ENCODE results near the gene ODAD4. TPM values are rescaled to one million over a fixed set of nuclear protein-coding genes. Genes with fewer than 3 reads are reported as not detected.

Gene ODAD4
- total RNA-seq, 1 experiment from 2014 or later, result 0.98 TPM

- TF ChIP-seq JUND (IDR thresholded peaks at IDR 0.05) (no peak), ZNF274 (IDR thresholded peaks at IDR 0.05; ENCODE audit: low read depth, low read length) (no peak), YY1 (IDR thresholded peaks at IDR 0.05; ENCODE audit: extremely low read depth, insufficient replicate concordance, low read depth, low read length) (no peak), EGR1 (IDR thresholded peaks at IDR 0.05; ENCODE audit: low read depth) (no peak)
- TF ChIP-seq, protein P1, sequence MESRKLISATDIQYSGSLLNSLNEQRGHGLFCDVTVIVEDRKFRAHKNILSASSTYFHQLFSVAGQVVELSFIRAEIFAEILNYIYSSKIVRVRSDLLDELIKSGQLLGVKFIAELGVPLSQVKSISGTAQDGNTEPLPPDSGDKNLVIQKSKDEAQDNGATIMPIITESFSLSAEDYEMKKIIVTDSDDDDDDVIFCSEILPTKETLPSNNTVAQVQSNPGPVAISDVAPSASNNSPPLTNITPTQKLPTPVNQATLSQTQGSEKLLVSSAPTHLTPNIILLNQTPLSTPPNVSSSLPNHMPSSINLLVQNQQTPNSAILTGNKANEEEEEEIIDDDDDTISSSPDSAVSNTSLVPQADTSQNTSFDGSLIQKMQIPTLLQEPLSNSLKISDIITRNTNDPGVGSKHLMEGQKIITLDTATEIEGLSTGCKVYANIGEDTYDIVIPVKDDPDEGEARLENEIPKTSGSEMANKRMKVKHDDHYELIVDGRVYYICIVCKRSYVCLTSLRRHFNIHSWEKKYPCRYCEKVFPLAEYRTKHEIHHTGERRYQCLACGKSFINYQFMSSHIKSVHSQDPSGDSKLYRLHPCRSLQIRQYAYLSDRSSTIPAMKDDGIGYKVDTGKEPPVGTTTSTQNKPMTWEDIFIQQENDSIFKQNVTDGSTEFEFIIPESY (IDR thresholded peaks at IDR 0.05; ENCODE audit: extremely low read depth, insufficient replicate concordance, low read length), result no peak
- TF ChIP-seq, protein P2, sequence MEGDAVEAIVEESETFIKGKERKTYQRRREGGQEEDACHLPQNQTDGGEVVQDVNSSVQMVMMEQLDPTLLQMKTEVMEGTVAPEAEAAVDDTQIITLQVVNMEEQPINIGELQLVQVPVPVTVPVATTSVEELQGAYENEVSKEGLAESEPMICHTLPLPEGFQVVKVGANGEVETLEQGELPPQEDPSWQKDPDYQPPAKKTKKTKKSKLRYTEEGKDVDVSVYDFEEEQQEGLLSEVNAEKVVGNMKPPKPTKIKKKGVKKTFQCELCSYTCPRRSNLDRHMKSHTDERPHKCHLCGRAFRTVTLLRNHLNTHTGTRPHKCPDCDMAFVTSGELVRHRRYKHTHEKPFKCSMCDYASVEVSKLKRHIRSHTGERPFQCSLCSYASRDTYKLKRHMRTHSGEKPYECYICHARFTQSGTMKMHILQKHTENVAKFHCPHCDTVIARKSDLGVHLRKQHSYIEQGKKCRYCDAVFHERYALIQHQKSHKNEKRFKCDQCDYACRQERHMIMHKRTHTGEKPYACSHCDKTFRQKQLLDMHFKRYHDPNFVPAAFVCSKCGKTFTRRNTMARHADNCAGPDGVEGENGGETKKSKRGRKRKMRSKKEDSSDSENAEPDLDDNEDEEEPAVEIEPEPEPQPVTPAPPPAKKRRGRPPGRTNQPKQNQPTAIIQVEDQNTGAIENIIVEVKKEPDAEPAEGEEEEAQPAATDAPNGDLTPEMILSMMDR (IDR thresholded peaks at IDR 0.05 in 2 of 3, conservative IDR thresholded peaks at IDR 0.05 in 1 of 3; ENCODE audit: borderline replicate concordance in 1 of 3, insufficient read depth in 1 of 3, low read depth in 2 of 3, low read length in 2 of 3), result no peak
- H4K20me1 ChIP-seq (ENCODE audit: insufficient read depth), result no peaks in the 10 kb centered on the region
- no peak overlapping the region for H3K4me3 ChIP-seq (replicated peaks in 1 of 2; ENCODE audit: low read depth in 1 of 2, low read length in 2 of 2)
- no peaks in the 10 kb centered on the region for H3K4me1 ChIP-seq (ENCODE audit: control insufficient read depth in 1 of 2, insufficient read depth in 2 of 2, low read length in 2 of 2)
- no peak overlapping the region for H3K4me2 ChIP-seq (ENCODE audit: low read length)
- H3K9me2 ChIP-seq (ENCODE audit: insufficient read depth), result no peaks in the 10 kb centered on the region
- no peaks in the 10 kb centered on the region for H3K27me3 ChIP-seq (ENCODE audit: insufficient read depth, low read length)
- H3K27ac ChIP-seq (ENCODE audit: low read depth, low read length), result no peak overlapping the region
- ChIA-PET POLR2A (no interaction called here), CTCF (no interaction called here), RAD21 (ENCODE audit: low non-redundant PET in 1 of 2, low total read pairs in 2 of 2, uncharacterized antibody in 2 of 2, unreplicated experiment in 2 of 2) (no interaction called here)
- intact Hi-C loops (cut with micrococcal nuclease), result no loop called here
- H2AFZ ChIP-seq (ENCODE audit: low read depth, low read length, poor library complexity, severe bottlenecking), result no peak overlapping the region
- no peak for DNase-seq (ENCODE audit: low read depth, low spot score)
- no peak overlapping the region for H3K9ac ChIP-seq (ENCODE audit: low read length)
- H3K79me2 ChIP-seq (ENCODE audit: insufficient read depth, low read length), result peaks cover 11% of the 10 kb centered on the region
- no peaks in the 10 kb centered on the region for H3K9me3 ChIP-seq (ENCODE audit: control insufficient read depth in 1 of 2, insufficient read depth in 1 of 2, low read depth in 1 of 2, low read length in 2 of 2)
- no peak for ATAC-seq
- BruUV-seq (replicated peaks), result no TSS peak
- H3K36me3 ChIP-seq (ENCODE audit: control insufficient read depth in 1 of 2, insufficient read depth in 2 of 2, low read length in 2 of 2), result peaks cover 58 to 68% of the 10 kb centered on the region in 2 experiments; a peak in 3 of 4 replicates
Observed at GRCh38 chr17:41988418-41988817, 58.0 kb downstream of the ODAD4 start.
